K562 (cell line): ENCODE data around the gene ZNF169. TPM values are rescaled to one million over a fixed set of nuclear protein-coding genes. Genes with fewer than 3 reads are reported as not detected.

Experiments
- ATAC-seq: fragments of 200-7000 bp; cut with Tn5 transposase; 3 replicates; pipeline ENCODE4 v1.9.1; 2020; ENCODE audit warnings: moderate library complexity
- BruUV-seq: library from RNA; stranded (reverse); fragments of 400-500 nt; replicated peaks from 2 replicates; lab custom pipeline; 2021; lab: Mats Ljungman, UMichigan
- CTCF ChIA-PET: fragments of 300-600 bp; formaldehyde crosslinking; extraction: SDS; loops from one replicate; lab custom pipeline; 2021; ENCODE audit warnings: low intra/inter-chr PET ratio; lab: Yijun Ruan, JAX
- POLR2A ChIA-PET: fragments of 300-600, 350-650 bp; sonication (Branson Sonifier 250); formaldehyde crosslinking; extraction: SDS; loops from one replicate; lab custom pipeline; 2021; ENCODE audit warnings: antibody characterized with exemption, inconsistent platforms; lab: Yijun Ruan, JAX
- DNase-seq, 4 experiments: peaks; one replicate each; pipeline versions ENCODE4 v3.0.0 to v3.0.0-alpha.2; 2011 to 2018; ENCODE audit warnings: low spot score in 3 of 4, mixed read lengths in 3 of 4; ENCODE audit errors: extremely low read depth in 1 of 4
- FAIRE-seq: peaks from 2 replicates; lab custom pipeline; 2011; peaks lifted over from hg19 to GRCh38; lab: Jason Lieb, UNC
- H2AFZ ChIP-seq: 2 replicates; pipeline ENCODE4 v1.6.0; 2011; ENCODE audit warnings: low read depth, low read length, control low read depth, inconsistent platforms
- H3K27ac ChIP-seq: fragments of 200-600 bp; 3 replicates; pipeline ENCODE4 v1.8.0; 2011; ENCODE audit warnings: low read depth, mild to moderate bottlenecking, control low read depth, inconsistent platforms, low read length, moderate library complexity, mixed read lengths; ENCODE audit errors: extremely low read depth
- H3K27me3 ChIP-seq, 2 experiments: fragments of 300-600 bp in 1 of 2; 2 replicates in 1 of 2; 3 replicates in 1 of 2; pipeline versions ENCODE4 v1.6.0 to v1.8.0; 2011; ENCODE audit warnings: inconsistent platforms in 2 of 2, low read length in 2 of 2, mild to moderate bottlenecking in 1 of 2, mixed read lengths in 1 of 2, moderate library complexity in 1 of 2; ENCODE audit not compliant: control insufficient read depth in 2 of 2, insufficient read depth in 2 of 2
- H3K36me3 ChIP-seq: fragments of 300-600 bp; 3 replicates; pipeline ENCODE4 v1.8.0; 2011; ENCODE audit warnings: mild to moderate bottlenecking, low read length, inconsistent platforms; ENCODE audit not compliant: control insufficient read depth, insufficient read depth
- H3K4me1 ChIP-seq, 2 experiments: fragments of 200-600 bp in 1 of 2; replicated peaks in 1 of 2; 2 replicates in 1 of 2; 3 replicates in 1 of 2; pipeline versions ENCODE4 v1.5.1 to v1.8.0; 2011; ENCODE audit warnings: inconsistent platforms in 2 of 2, low read length in 2 of 2, mild to moderate bottlenecking in 1 of 2, mixed read lengths in 1 of 2, moderate library complexity in 1 of 2; ENCODE audit not compliant: control insufficient read depth in 2 of 2, insufficient read depth in 2 of 2
- H3K4me2 ChIP-seq: 2 replicates; pipeline ENCODE4 v1.6.1; 2011; ENCODE audit warnings: low read length, control low read depth, inconsistent platforms, mixed read lengths; ENCODE audit not compliant: insufficient read depth
- H3K4me3 ChIP-seq: fragments of 200-600 bp; sonication (generic), shearing (Covaris generic); 2 replicates; pipeline ENCODE4 v1.5.1; 2016; ENCODE audit warnings: control low read depth, inconsistent platforms
- H3K79me2 ChIP-seq: fragments of 200-600 bp; 3 replicates; pipeline ENCODE4 v1.8.0; 2011; ENCODE audit warnings: low read length, inconsistent platforms; ENCODE audit not compliant: control insufficient read depth, insufficient read depth
- H3K9ac ChIP-seq, 2 experiments: 2 replicates each; pipeline versions ENCODE4 v1.6.0 to v1.6.1; 2011; ENCODE audit warnings: low read depth in 2 of 2, low read length in 2 of 2, control low read depth in 1 of 2, inconsistent platforms in 1 of 2, mild to moderate bottlenecking in 1 of 2, mixed read lengths in 1 of 2; ENCODE audit not compliant: insufficient read depth in 1 of 2
- H3K9me1 ChIP-seq: one replicate; pipeline ENCODE4 v1.6.0; 2011; ENCODE audit warnings: inconsistent platforms, mild to moderate bottlenecking, low read length, moderate library complexity; ENCODE audit not compliant: control insufficient read depth, insufficient read depth
- H3K9me3 ChIP-seq: replicated peaks from 2 replicates; pipeline ENCODE4 v1.5.1; 2011; ENCODE audit warnings: low read depth, low read length, inconsistent platforms; ENCODE audit not compliant: control insufficient read depth, insufficient read depth
- H4K20me1 ChIP-seq: replicated peaks from 2 replicates; pipeline ENCODE4 v1.6.1; 2011; ENCODE audit warnings: low read length, inconsistent platforms, mixed read lengths; ENCODE audit not compliant: control insufficient read depth, insufficient read depth
- GTF3C2 ChIP-seq: IDR thresholded peaks from 3 replicates; pipeline ENCODE4 v1.6.1; 2011; ENCODE audit warnings: borderline replicate concordance, mild to moderate bottlenecking, moderate library complexity; ENCODE audit not compliant: insufficient read length; ENCODE audit errors: extremely low read depth
- MCM7 ChIP-seq, 2 experiments: fragments of 450-650 bp; IDR thresholded peaks; 2 replicates each; pipeline ENCODE4 v1.6.1; 2016 to 2018
- ZNF354B ChIP-seq: fragments of 250-450 bp; sonication (Bioruptor Pico); IDR thresholded peaks from 2 replicates; pipeline ENCODE4 v1.4.0; 2020
- ZNF507 ChIP-seq: conservative IDR thresholded peaks from 2 replicates; pipeline ENCODE4 v1.6.1; 2017; ENCODE audit warnings: missing genetic modification characterization, missing compliant biosample characterization
- in situ Hi-C: fragments of 300-500 bp; cut with MboI; formaldehyde crosslinking; loops from 4 replicates; pipeline ENCODE4 v1.15.0; 2018; ENCODE audit warnings: inconsistent platforms, mixed read lengths
- intact Hi-C: fragments of 100-400 bp; cut with micrococcal nuclease; formaldehyde crosslinking; loops from 2 replicates; pipeline ENCODE4 v1.14.2; 2022
- polyA plus RNA-seq, 8 experiments: library from polyadenylated mRNA; depleted of rRNA in 4 of 8; stranded (reverse) in 5 of 8; unstranded in 3 of 8; fragments of >200 nt; fragmentation: Nextera tagmentation in 2 of 8; fragmentation: Illumina TruSeq in 1 of 8; extraction: Ambion mirVana in 2 of 8; extraction: Trizol in 1 of 8; gene quantifications; 2 replicates each; pipeline versions ENCODE4 v1.2.1 to v1.2.3, GENCODE V29; 2011 to 2014; ENCODE audit warnings: inconsistent platforms in 1 of 8, missing spikeins in 1 of 8
- total RNA-seq, 7 experiments: library from RNA; depleted of rRNA in 6 of 7; stranded (reverse); fragments of >200 nt in 6 of 7; fragmentation: Illumina TruSeq in 2 of 7; extraction: Trizol in 2 of 7; gene quantifications; 2 replicates each; pipeline versions ENCODE4 v1.2.1 to v1.2.3, GENCODE V29; 2011 to 2021; ENCODE audit warnings: low replicate concordance in 1 of 7

Gene ZNF169
- total and polyA plus RNA-seq, 9 of the 15 experiments (the other 6 are each of a cell fraction or from before 2014, with no cell fraction given), result 2.0 to 16.2 (median 5.6) TPM

DNA sequence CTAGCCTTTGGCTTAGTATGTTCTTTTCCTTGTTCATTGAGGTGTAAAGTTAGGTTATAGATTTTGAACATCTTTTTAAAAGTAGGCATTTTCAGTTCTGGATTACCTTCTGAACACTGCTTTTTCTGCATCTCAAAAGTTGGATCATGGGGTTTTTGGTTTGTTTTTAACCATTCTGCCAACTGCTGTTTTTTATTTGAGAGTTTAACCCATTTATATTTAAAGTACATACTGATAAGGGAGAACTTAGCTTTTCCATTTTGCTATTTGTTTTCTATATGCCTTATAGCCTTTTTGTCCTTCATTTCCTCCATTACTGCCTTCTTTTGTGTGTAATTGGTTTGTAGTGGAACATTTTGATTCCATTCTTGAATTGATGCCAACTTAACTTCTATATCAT, 30.5 kb upstream of the ZNF169 start:
- in situ Hi-C loops (no loop called here), intact Hi-C loops (no loop called here)
- H3K9me1 ChIP-seq, result no peaks in the 10 kb centered on the region
- POLR2A ChIA-PET, result interaction anchor here (1.4 kb wide), 1 partner anchor 10 kb away, joined by 5 read pairs; no protein-coding TSS in a partner anchor
- FAIRE-seq, result no peak
- H3K27ac ChIP-seq, result no peak overlapping the region
- no peaks in the 10 kb centered on the region for H3K36me3 ChIP-seq
- DNase-seq, result no peak
- H3K4me3 ChIP-seq, result no peak overlapping the region
- no peaks in the 10 kb centered on the region for H3K9me3 ChIP-seq
- H3K4me1 ChIP-seq, result no peaks in the 10 kb centered on the region
- H3K79me2 ChIP-seq, result no peaks in the 10 kb centered on the region
- no peak overlapping the region for H3K9ac ChIP-seq
- TF ChIP-seq GTF3C2, result no peak
- TF ChIP-seq ZNF507 (tag), result peak; percentile 97
- TF ChIP-seq MCM7 (IDR thresholded peaks at IDR 0.05), result no peak
- peak; percentile 80 for TF ChIP-seq ZNF354B (CRISPR knock-in tag)
- TF ChIP-seq, all 486 proteins: peak for 2
- H2AFZ ChIP-seq, result no peak overlapping the region
- CTCF ChIA-PET, result no interaction called here
- no peaks in the 10 kb centered on the region for H3K27me3 ChIP-seq
- no TSS peak for BruUV-seq
- no peak for ATAC-seq
- no peaks in the 10 kb centered on the region for H4K20me1 ChIP-seq
- no peak overlapping the region for H3K4me2 ChIP-seq
